ENCODE data around the gene DGKZ.

- TF ChIP-seq, protein P1, sequence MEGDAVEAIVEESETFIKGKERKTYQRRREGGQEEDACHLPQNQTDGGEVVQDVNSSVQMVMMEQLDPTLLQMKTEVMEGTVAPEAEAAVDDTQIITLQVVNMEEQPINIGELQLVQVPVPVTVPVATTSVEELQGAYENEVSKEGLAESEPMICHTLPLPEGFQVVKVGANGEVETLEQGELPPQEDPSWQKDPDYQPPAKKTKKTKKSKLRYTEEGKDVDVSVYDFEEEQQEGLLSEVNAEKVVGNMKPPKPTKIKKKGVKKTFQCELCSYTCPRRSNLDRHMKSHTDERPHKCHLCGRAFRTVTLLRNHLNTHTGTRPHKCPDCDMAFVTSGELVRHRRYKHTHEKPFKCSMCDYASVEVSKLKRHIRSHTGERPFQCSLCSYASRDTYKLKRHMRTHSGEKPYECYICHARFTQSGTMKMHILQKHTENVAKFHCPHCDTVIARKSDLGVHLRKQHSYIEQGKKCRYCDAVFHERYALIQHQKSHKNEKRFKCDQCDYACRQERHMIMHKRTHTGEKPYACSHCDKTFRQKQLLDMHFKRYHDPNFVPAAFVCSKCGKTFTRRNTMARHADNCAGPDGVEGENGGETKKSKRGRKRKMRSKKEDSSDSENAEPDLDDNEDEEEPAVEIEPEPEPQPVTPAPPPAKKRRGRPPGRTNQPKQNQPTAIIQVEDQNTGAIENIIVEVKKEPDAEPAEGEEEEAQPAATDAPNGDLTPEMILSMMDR (IDR thresholded peaks at IDR 0.05): peak; percentile 54 to 65 (median 64)
- TF ChIP-seq POLR2A (IDR thresholded peaks at IDR 0.05) (no peak), EP300 (IDR thresholded peaks at IDR 0.05) (no peak)
These were observed 32.1 kb upstream of the DGKZ start for GRCh38 chr11:46315033-46315738.
